ENCODE results near the gene TMEM126A.

DNA sequence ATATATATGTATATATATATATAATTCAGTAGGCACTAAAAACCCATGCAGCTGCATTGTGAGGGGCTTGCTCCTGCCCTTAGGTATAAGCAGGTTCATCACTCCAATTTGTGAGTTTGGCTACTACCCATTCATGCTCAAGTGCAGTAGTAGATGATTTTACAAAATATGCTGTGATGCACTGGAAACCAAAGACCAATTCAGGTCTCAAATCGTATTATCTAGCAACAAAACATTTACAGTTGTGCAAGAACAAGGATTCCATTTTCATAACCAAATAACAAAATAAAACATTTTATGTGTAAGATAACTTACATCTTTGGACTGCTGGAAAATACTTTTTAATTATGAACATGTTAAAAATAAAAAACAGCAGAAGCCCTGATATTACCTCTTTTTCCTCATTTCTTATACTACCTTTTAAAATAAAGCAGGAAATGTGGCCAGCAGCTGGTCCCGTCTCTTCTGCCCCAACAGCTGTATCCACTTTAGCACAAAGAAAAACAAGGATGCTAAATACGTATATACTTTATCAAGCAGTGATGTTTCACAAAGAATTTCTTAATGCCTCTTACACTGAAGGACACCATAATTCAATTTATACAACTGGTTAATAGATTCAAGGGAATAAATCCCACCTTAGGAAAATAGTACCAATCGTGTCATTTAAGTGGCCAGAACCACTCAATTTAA is 14.4 kb downstream of the TMEM126A start:
- TF ChIP-seq, protein P1, sequence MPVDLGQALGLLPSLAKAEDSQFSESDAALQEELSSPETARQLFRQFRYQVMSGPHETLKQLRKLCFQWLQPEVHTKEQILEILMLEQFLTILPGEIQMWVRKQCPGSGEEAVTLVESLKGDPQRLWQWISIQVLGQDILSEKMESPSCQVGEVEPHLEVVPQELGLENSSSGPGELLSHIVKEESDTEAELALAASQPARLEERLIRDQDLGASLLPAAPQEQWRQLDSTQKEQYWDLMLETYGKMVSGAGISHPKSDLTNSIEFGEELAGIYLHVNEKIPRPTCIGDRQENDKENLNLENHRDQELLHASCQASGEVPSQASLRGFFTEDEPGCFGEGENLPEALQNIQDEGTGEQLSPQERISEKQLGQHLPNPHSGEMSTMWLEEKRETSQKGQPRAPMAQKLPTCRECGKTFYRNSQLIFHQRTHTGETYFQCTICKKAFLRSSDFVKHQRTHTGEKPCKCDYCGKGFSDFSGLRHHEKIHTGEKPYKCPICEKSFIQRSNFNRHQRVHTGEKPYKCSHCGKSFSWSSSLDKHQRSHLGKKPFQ (tag by site-specific recombination; IDR thresholded peaks at IDR 0.05), result no peak
- no peak for TF ChIP-seq ZSCAN16 (tag by site-specific recombination; IDR thresholded peaks at IDR 0.05)
- TF ChIP-seq ZNF629 (tag by site-specific recombination; IDR thresholded peaks at IDR 0.05), result no peak
- TF ChIP-seq, protein P2, sequence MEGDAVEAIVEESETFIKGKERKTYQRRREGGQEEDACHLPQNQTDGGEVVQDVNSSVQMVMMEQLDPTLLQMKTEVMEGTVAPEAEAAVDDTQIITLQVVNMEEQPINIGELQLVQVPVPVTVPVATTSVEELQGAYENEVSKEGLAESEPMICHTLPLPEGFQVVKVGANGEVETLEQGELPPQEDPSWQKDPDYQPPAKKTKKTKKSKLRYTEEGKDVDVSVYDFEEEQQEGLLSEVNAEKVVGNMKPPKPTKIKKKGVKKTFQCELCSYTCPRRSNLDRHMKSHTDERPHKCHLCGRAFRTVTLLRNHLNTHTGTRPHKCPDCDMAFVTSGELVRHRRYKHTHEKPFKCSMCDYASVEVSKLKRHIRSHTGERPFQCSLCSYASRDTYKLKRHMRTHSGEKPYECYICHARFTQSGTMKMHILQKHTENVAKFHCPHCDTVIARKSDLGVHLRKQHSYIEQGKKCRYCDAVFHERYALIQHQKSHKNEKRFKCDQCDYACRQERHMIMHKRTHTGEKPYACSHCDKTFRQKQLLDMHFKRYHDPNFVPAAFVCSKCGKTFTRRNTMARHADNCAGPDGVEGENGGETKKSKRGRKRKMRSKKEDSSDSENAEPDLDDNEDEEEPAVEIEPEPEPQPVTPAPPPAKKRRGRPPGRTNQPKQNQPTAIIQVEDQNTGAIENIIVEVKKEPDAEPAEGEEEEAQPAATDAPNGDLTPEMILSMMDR (tag by site-specific recombination; IDR thresholded peaks at IDR 0.05), result no peak
- no peak for TF ChIP-seq ZNF266 (tag by site-specific recombination; IDR thresholded peaks at IDR 0.05; ENCODE audit: low read depth)
- no peak for TF ChIP-seq ZNF157 (tag by site-specific recombination; IDR thresholded peaks at IDR 0.05)
- TF ChIP-seq ZNF274 (IDR thresholded peaks at IDR 0.05; ENCODE audit: low read length), result no peak
- no peak for TF ChIP-seq ZNF274 (tag by site-specific recombination; IDR thresholded peaks at IDR 0.05; ENCODE audit: borderline replicate concordance)
- TF ChIP-seq, protein P3, sequence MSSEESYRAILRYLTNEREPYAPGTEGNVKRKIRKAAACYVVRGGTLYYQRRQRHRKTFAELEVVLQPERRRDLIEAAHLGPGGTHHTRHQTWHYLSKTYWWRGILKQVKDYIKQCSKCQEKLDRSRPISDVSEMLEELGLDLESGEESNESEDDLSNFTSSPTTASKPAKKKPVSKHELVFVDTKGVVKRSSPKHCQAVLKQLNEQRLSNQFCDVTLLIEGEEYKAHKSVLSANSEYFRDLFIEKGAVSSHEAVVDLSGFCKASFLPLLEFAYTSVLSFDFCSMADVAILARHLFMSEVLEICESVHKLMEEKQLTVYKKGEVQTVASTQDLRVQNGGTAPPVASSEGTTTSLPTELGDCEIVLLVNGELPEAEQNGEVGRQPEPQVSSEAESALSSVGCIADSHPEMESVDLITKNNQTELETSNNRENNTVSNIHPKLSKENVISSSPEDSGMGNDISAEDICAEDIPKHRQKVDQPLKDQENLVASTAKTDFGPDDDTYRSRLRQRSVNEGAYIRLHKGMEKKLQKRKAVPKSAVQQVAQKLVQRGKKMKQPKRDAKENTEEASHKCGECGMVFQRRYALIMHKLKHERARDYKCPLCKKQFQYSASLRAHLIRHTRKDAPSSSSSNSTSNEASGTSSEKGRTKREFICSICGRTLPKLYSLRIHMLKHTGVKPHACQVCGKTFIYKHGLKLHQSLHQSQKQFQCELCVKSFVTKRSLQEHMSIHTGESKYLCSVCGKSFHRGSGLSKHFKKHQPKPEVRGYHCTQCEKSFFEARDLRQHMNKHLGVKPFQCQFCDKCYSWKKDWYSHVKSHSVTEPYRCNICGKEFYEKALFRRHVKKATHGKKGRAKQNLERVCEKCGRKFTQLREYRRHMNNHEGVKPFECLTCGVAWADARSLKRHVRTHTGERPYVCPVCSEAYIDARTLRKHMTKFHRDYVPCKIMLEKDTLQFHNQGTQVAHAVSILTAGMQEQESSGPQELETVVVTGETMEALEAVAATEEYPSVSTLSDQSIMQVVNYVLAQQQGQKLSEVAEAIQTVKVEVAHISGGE (tag by site-specific recombination; conservative IDR thresholded peaks at IDR 0.05; ENCODE audit: low read depth), result no peak
- TF ChIP-seq ZNF146 (tag by site-specific recombination; IDR thresholded peaks at IDR 0.05), result no peak
- no peak for TF ChIP-seq ZNF19 (tag by site-specific recombination; IDR thresholded peaks at IDR 0.05; ENCODE audit: low read depth)
- TF ChIP-seq KLF16 (tag by site-specific recombination; IDR thresholded peaks at IDR 0.05), result no peak
- no peak for TF ChIP-seq SETDB1 (IDR thresholded peaks at IDR 0.05; ENCODE audit: insufficient read length, low read length)
